K562 (cell line): ENCODE results near the gene PPARGC1A. TPM values are rescaled to one million over a fixed set of nuclear protein-coding genes. Genes with fewer than 3 reads are reported as not detected.

Source experiments
- ATAC-seq: fragments of 200-7000 bp; cut with Tn5 transposase; 3 replicates; pipeline ENCODE4 v1.9.1; 2020; ENCODE audit warnings: moderate library complexity
- BruUV-seq: library from RNA; stranded (reverse); fragments of 400-500 nt; replicated peaks from 2 replicates; lab custom pipeline; 2021; lab: Mats Ljungman, UMichigan
- CTCF ChIA-PET: fragments of 300-600 bp; formaldehyde crosslinking; extraction: SDS; loops from one replicate; lab custom pipeline; 2021; ENCODE audit warnings: low intra/inter-chr PET ratio; lab: Yijun Ruan, JAX
- POLR2A ChIA-PET: fragments of 300-600, 350-650 bp; sonication (Branson Sonifier 250); formaldehyde crosslinking; extraction: SDS; loops from one replicate; lab custom pipeline; 2021; ENCODE audit warnings: antibody characterized with exemption, inconsistent platforms; lab: Yijun Ruan, JAX
- DNase-seq, 4 experiments: peaks; one replicate each; pipeline versions ENCODE4 v3.0.0 to v3.0.0-alpha.2; 2011 to 2018; ENCODE audit warnings: low spot score in 3 of 4, mixed read lengths in 3 of 4; ENCODE audit errors: extremely low read depth in 1 of 4
- FAIRE-seq: peaks from 2 replicates; lab custom pipeline; 2011; peaks lifted over from hg19 to GRCh38; lab: Jason Lieb, UNC
- H2AFZ ChIP-seq: 2 replicates; pipeline ENCODE4 v1.6.0; 2011; ENCODE audit warnings: low read depth, low read length, control low read depth, inconsistent platforms
- H3K27ac ChIP-seq: fragments of 200-600 bp; 3 replicates; pipeline ENCODE4 v1.8.0; 2011; ENCODE audit warnings: low read depth, mild to moderate bottlenecking, control low read depth, inconsistent platforms, low read length, moderate library complexity, mixed read lengths; ENCODE audit errors: extremely low read depth
- H3K27me3 ChIP-seq, 2 experiments: fragments of 300-600 bp in 1 of 2; 2 replicates in 1 of 2; 3 replicates in 1 of 2; pipeline versions ENCODE4 v1.6.0 to v1.8.0; 2011; ENCODE audit warnings: inconsistent platforms in 2 of 2, low read length in 2 of 2, mild to moderate bottlenecking in 1 of 2, mixed read lengths in 1 of 2, moderate library complexity in 1 of 2; ENCODE audit not compliant: control insufficient read depth in 2 of 2, insufficient read depth in 2 of 2
- H3K36me3 ChIP-seq: fragments of 300-600 bp; 3 replicates; pipeline ENCODE4 v1.8.0; 2011; ENCODE audit warnings: mild to moderate bottlenecking, low read length, inconsistent platforms; ENCODE audit not compliant: control insufficient read depth, insufficient read depth
- H3K4me1 ChIP-seq, 2 experiments: fragments of 200-600 bp in 1 of 2; replicated peaks in 1 of 2; 2 replicates in 1 of 2; 3 replicates in 1 of 2; pipeline versions ENCODE4 v1.5.1 to v1.8.0; 2011; ENCODE audit warnings: inconsistent platforms in 2 of 2, low read length in 2 of 2, mild to moderate bottlenecking in 1 of 2, mixed read lengths in 1 of 2, moderate library complexity in 1 of 2; ENCODE audit not compliant: control insufficient read depth in 2 of 2, insufficient read depth in 2 of 2
- H3K4me2 ChIP-seq: 2 replicates; pipeline ENCODE4 v1.6.1; 2011; ENCODE audit warnings: low read length, control low read depth, inconsistent platforms, mixed read lengths; ENCODE audit not compliant: insufficient read depth
- H3K4me3 ChIP-seq: fragments of 200-600 bp; sonication (generic), shearing (Covaris generic); 2 replicates; pipeline ENCODE4 v1.5.1; 2016; ENCODE audit warnings: control low read depth, inconsistent platforms
- H3K79me2 ChIP-seq: fragments of 200-600 bp; 3 replicates; pipeline ENCODE4 v1.8.0; 2011; ENCODE audit warnings: low read length, inconsistent platforms; ENCODE audit not compliant: control insufficient read depth, insufficient read depth
- H3K9ac ChIP-seq, 2 experiments: 2 replicates each; pipeline versions ENCODE4 v1.6.0 to v1.6.1; 2011; ENCODE audit warnings: low read depth in 2 of 2, low read length in 2 of 2, control low read depth in 1 of 2, inconsistent platforms in 1 of 2, mild to moderate bottlenecking in 1 of 2, mixed read lengths in 1 of 2; ENCODE audit not compliant: insufficient read depth in 1 of 2
- H3K9me1 ChIP-seq: one replicate; pipeline ENCODE4 v1.6.0; 2011; ENCODE audit warnings: inconsistent platforms, mild to moderate bottlenecking, low read length, moderate library complexity; ENCODE audit not compliant: control insufficient read depth, insufficient read depth
- H3K9me3 ChIP-seq: replicated peaks from 2 replicates; pipeline ENCODE4 v1.5.1; 2011; ENCODE audit warnings: low read depth, low read length, inconsistent platforms; ENCODE audit not compliant: control insufficient read depth, insufficient read depth
- H4K20me1 ChIP-seq: replicated peaks from 2 replicates; pipeline ENCODE4 v1.6.1; 2011; ENCODE audit warnings: low read length, inconsistent platforms, mixed read lengths; ENCODE audit not compliant: control insufficient read depth, insufficient read depth
- ETV5 ChIP-seq: sonication (generic); formaldehyde crosslinking; IDR thresholded peaks from 2 replicates; pipeline ENCODE4 v1.4.0; 2020; ENCODE audit warnings: low read depth, mild to moderate bottlenecking, missing genetic modification reagents
- SMARCC2 ChIP-seq: fragments of 450-650 bp; IDR thresholded peaks from 2 replicates; pipeline ENCODE4 v1.6.1; 2017; ENCODE audit warnings: antibody characterized with exemption, moderate library complexity, mild to moderate bottlenecking, low read depth
- WGBS: fragments of 100-300 bp; shearing (Covaris generic); methylation state at CpG from one replicate; pipeline ENCODE4 v1.1.6; 2016; ENCODE audit warnings: low coverage, mixed read lengths; ENCODE audit not compliant: insufficient coverage; ENCODE audit errors: missing lambda C conversion rate; 5-methylcytosine and 5-hydroxymethylcytosine counted together
- in situ Hi-C: fragments of 300-500 bp; cut with MboI; formaldehyde crosslinking; loops from 4 replicates; pipeline ENCODE4 v1.15.0; 2018; ENCODE audit warnings: inconsistent platforms, mixed read lengths
- intact Hi-C: fragments of 100-400 bp; cut with micrococcal nuclease; formaldehyde crosslinking; loops from 2 replicates; pipeline ENCODE4 v1.14.2; 2022
- polyA plus RNA-seq, 8 experiments: library from polyadenylated mRNA; depleted of rRNA in 4 of 8; stranded (reverse) in 5 of 8; unstranded in 3 of 8; fragments of >200 nt; fragmentation: Nextera tagmentation in 2 of 8; fragmentation: Illumina TruSeq in 1 of 8; extraction: Ambion mirVana in 2 of 8; extraction: Trizol in 1 of 8; gene quantifications; 2 replicates each; pipeline versions ENCODE4 v1.2.1 to v1.2.3, GENCODE V29; 2011 to 2014; ENCODE audit warnings: inconsistent platforms in 1 of 8, missing spikeins in 1 of 8
- total RNA-seq, 7 experiments: library from RNA; depleted of rRNA in 6 of 7; stranded (reverse); fragments of >200 nt in 6 of 7; fragmentation: Illumina TruSeq in 2 of 7; extraction: Trizol in 2 of 7; gene quantifications; 2 replicates each; pipeline versions ENCODE4 v1.2.1 to v1.2.3, GENCODE V29; 2011 to 2021; ENCODE audit warnings: low replicate concordance in 1 of 7
- TF ChIP-seq, protein P1 (sequence below), 3 experiments: IDR thresholded peaks in 2 of 3; conservative IDR thresholded peaks in 1 of 3; 2 replicates each; pipeline ENCODE4 v1.5.1; 2011 to 2012; ENCODE audit warnings: low read length in 3 of 3, mild to moderate bottlenecking in 3 of 3, control low read depth in 2 of 3, improper control_type of control experiment in 1 of 3, inconsistent platforms in 1 of 3, low read depth in 1 of 3, mixed read lengths in 1 of 3, moderate library complexity in 1 of 3; ENCODE audit not compliant: insufficient read depth in 2 of 3

Gene PPARGC1A
- total and polyA plus RNA-seq, 9 of the 15 experiments (the other 6 are each of a cell fraction or from before 2014, with no cell fraction given), result 0.02 TPM; not detected in 8

DNA sequence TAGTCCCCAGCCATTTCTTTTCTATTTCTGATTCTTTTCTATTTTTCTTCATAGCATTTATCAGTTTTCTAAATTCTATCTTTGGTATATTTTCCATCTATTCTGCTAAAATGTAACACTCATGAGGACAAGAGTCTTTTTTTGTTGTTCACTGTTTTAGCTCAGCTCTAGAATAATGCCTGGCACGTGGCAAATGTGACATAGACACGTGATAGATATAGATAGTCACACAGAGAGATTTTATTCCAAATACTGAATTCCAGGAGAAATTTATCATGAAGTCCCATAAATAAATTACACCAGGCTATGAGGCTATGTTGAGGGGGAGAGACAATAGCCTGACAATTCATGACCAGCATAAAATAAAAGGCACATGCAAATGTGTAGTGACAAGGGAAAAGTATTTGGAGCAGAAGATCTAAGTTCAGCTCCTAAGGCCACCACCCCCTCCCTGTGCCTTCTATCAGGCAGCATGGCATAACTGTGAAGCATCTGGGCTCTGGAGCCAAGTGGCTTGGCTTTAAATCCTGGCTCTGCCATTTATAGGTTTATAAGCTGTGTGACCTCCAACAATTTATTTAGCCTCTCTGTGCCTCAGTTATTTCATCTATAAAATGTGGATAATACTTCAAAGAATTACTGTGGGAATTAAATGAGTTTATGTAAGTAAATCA lies 25.7 kb upstream of the PPARGC1A start:
- Histone ChIP-seq H3K4me2 (no peak overlapping the region), H2AFZ (no peak overlapping the region), H3K9me1 (no peaks in the 10 kb centered on the region), H3K27me3 (no peaks in the 10 kb centered on the region), H3K4me3 (no peak overlapping the region), H3K27ac (no peak overlapping the region), H3K4me1 (no peaks in the 10 kb centered on the region), H4K20me1 (no peaks in the 10 kb centered on the region), H3K36me3 (no peaks in the 10 kb centered on the region), H3K9me3 (no peaks in the 10 kb centered on the region), H3K79me2 (no peaks in the 10 kb centered on the region), H3K9ac (no peak overlapping the region)
- WGBS, result 6% methylated on average over 2 of the region's 2 CpGs
- ChIA-PET CTCF (no interaction called here), POLR2A (no interaction called here)
- in situ Hi-C loops (no loop called here), intact Hi-C loops (no loop called here)
- ATAC-seq (no peak), DNase-seq (no peak), FAIRE-seq (no peak)
- TF ChIP-seq SMARCC2 (no peak), ETV5 (no peak)
- TF ChIP-seq, protein P1, sequence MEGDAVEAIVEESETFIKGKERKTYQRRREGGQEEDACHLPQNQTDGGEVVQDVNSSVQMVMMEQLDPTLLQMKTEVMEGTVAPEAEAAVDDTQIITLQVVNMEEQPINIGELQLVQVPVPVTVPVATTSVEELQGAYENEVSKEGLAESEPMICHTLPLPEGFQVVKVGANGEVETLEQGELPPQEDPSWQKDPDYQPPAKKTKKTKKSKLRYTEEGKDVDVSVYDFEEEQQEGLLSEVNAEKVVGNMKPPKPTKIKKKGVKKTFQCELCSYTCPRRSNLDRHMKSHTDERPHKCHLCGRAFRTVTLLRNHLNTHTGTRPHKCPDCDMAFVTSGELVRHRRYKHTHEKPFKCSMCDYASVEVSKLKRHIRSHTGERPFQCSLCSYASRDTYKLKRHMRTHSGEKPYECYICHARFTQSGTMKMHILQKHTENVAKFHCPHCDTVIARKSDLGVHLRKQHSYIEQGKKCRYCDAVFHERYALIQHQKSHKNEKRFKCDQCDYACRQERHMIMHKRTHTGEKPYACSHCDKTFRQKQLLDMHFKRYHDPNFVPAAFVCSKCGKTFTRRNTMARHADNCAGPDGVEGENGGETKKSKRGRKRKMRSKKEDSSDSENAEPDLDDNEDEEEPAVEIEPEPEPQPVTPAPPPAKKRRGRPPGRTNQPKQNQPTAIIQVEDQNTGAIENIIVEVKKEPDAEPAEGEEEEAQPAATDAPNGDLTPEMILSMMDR (IDR thresholded peaks at IDR 0.05 in 2 of 3, conservative IDR thresholded peaks at IDR 0.05 in 1 of 3; ENCODE audit: insufficient read depth in 2 of 3, low read depth in 1 of 3, low read length in 3 of 3), result no peak
- BruUV-seq, result no TSS peak
